HepG2 (cell line): Measurements from ENCODE around the gene SPTBN2. TPM values are rescaled to one million over a fixed set of nuclear protein-coding genes. Genes with fewer than 3 reads are reported as not detected.

ENCODE experiments used
- ARHGAP35 ChIP-seq: sonication (generic); formaldehyde crosslinking; IDR thresholded peaks from 2 replicates; pipeline ENCODE4 v1.9.0; 2022; ENCODE audit warnings: mild to moderate bottlenecking, inconsistent platforms, moderate library complexity, missing genetic modification reagents, borderline replicate concordance
- BORCS8-MEF2B ChIP-seq: sonication (generic); formaldehyde crosslinking; IDR thresholded peaks from 2 replicates; pipeline ENCODE4 v1.8.0; 2022; ENCODE audit warnings: mild to moderate bottlenecking, missing genetic modification reagents
- CCDC6 ChIP-seq: sonication (generic); formaldehyde crosslinking; IDR thresholded peaks from 2 replicates; pipeline ENCODE4 v1.8.1; 2022; ENCODE audit warnings: mild to moderate bottlenecking, missing genetic modification reagents, moderate library complexity
- IRF2 ChIP-seq: IDR thresholded peaks from 2 replicates; pipeline ENCODE4 v1.6.1; 2018; ENCODE audit warnings: missing genetic modification reagents, missing compliant biosample characterization
- KAT2B ChIP-seq: fragments of 150-350 bp; IDR thresholded peaks from 2 replicates; pipeline ENCODE4 v1.6.1; 2014; ENCODE audit warnings: low read depth, low read length, borderline replicate concordance
- KDM5B ChIP-seq: sonication (generic); formaldehyde crosslinking; IDR thresholded peaks from 2 replicates; pipeline ENCODE4 v1.4.0; 2020; ENCODE audit warnings: missing genetic modification reagents, mild to moderate bottlenecking, borderline replicate concordance
- MTF1 ChIP-seq: sonication (generic); formaldehyde crosslinking; IDR thresholded peaks from 2 replicates; pipeline ENCODE4 v1.5.0; 2020; ENCODE audit warnings: missing genetic modification reagents
- NFYC ChIP-seq: IDR thresholded peaks from 2 replicates; pipeline ENCODE4 v1.6.1; 2016; ENCODE audit warnings: missing genetic modification reagents, missing compliant biosample characterization
- PBX3 ChIP-seq: sonication (generic); formaldehyde crosslinking; IDR thresholded peaks from 2 replicates; pipeline ENCODE4 v1.8.1; 2023; ENCODE audit warnings: missing genetic modification reagents, inconsistent platforms, borderline replicate concordance
- TCF7L2 ChIP-seq: IDR thresholded peaks from 2 replicates; pipeline ENCODE4 v1.6.1; 2011; ENCODE audit warnings: mild to moderate bottlenecking, low read depth, low read length, moderate library complexity
- TRIM22 ChIP-seq: fragments of 450-650 bp; IDR thresholded peaks from 2 replicates; pipeline ENCODE4 v1.6.1; 2017
- ZBTB33 ChIP-seq: sonication (generic); formaldehyde crosslinking; IDR thresholded peaks from 2 replicates; pipeline ENCODE4 v1.4.0; 2020; ENCODE audit warnings: missing genetic modification reagents
- ZBTB4 ChIP-seq: sonication (generic); formaldehyde crosslinking; IDR thresholded peaks from 2 replicates; pipeline ENCODE4 v1.4.0; 2020; ENCODE audit warnings: missing genetic modification reagents, mild to moderate bottlenecking, borderline replicate concordance
- ZMYM2 ChIP-seq: sonication (generic); formaldehyde crosslinking; IDR thresholded peaks from 2 replicates; pipeline ENCODE4 v1.8.0; 2022; ENCODE audit warnings: mild to moderate bottlenecking, missing genetic modification reagents
- ZNF225 ChIP-seq: sonication (generic); formaldehyde crosslinking; IDR thresholded peaks from 2 replicates; pipeline ENCODE4 v1.4.0; 2020; ENCODE audit warnings: mild to moderate bottlenecking, missing genetic modification reagents
- ZNF431 ChIP-seq: sonication (generic); formaldehyde crosslinking; IDR thresholded peaks from 2 replicates; pipeline ENCODE4 v1.9.0; 2022; ENCODE audit warnings: missing genetic modification reagents, low read depth, mild to moderate bottlenecking, borderline replicate concordance
- ZNF577 ChIP-seq: sonication (generic); formaldehyde crosslinking; IDR thresholded peaks from 2 replicates; pipeline ENCODE4 v1.4.0; 2020; ENCODE audit warnings: mild to moderate bottlenecking, low read depth, missing genetic modification reagents, borderline replicate concordance
- ZNF614 ChIP-seq: IDR thresholded peaks from 2 replicates; pipeline ENCODE4 v1.6.1; 2018; ENCODE audit warnings: missing biosample characterization, missing genetic modification reagents, inconsistent platforms, borderline replicate concordance
- ZNF639 ChIP-seq: conservative IDR thresholded peaks from 2 replicates; pipeline ENCODE4 v1.6.1; 2018; ENCODE audit warnings: missing genetic modification reagents
- ZNF720 ChIP-seq: sonication (generic); formaldehyde crosslinking; IDR thresholded peaks from 2 replicates; pipeline ENCODE4 v1.4.0; 2020; ENCODE audit warnings: missing genetic modification reagents
- ZSCAN25 ChIP-seq: sonication (generic); formaldehyde crosslinking; IDR thresholded peaks from 2 replicates; pipeline ENCODE4 v1.8.0; 2022; ENCODE audit warnings: mild to moderate bottlenecking, missing genetic modification reagents
- ZSCAN29 ChIP-seq: sonication (generic); formaldehyde crosslinking; conservative IDR thresholded peaks from 2 replicates; pipeline ENCODE4 v1.4.0; 2020; ENCODE audit warnings: mild to moderate bottlenecking, missing genetic modification reagents
- polyA plus RNA-seq, 8 experiments: library from polyadenylated mRNA; depleted of rRNA in 3 of 8; stranded (reverse) in 7 of 8; unstranded in 1 of 8; fragments of >200 nt; fragmentation: Illumina TruSeq in 4 of 8; extraction: Trizol in 4 of 8; gene quantifications; 2 replicates each; pipeline versions ENCODE4 v1.2.1 to v1.2.3, GENCODE V29; 2011 to 2016; ENCODE audit warnings: low read depth in 4 of 8, missing spikeins in 1 of 8, mixed read lengths in 1 of 8; ENCODE audit not compliant: insufficient read depth in 1 of 8
- total RNA-seq, 5 experiments: library from RNA; depleted of rRNA; stranded (reverse); fragments of >200 nt; fragmentation: Illumina TruSeq; extraction: Trizol; gene quantifications; 2 replicates each; pipeline ENCODE4 v1.2.3, GENCODE V29; 2016; ENCODE audit warnings: low read depth in 1 of 5

The SPTBN2 gene
- total and polyA plus RNA-seq, 2 of the 13 experiments (the other 11 are each of a cell fraction or from before 2014, with no cell fraction given), result 0.65 to 4.0 TPM

- TF ChIP-seq ZBTB4 (CRISPR knock-in tag) (no peak), TCF7L2 (no peak), MTF1 (CRISPR knock-in tag) (no peak), ZNF720 (no peak), ZSCAN25 (CRISPR knock-in tag) (peak; percentile 38; the same call in 1 of the 2 replicates), BORCS8-MEF2B (CRISPR knock-in tag) (0 out of 2 replicates have a peak, but pooled peaks have one; percentile 28), ZNF225 (CRISPR knock-in tag) (no peak), ZMYM2 (CRISPR knock-in tag) (no peak), KAT2B (no peak), TRIM22 (no peak), ZNF639 (no peak), ZNF577 (no peak), ZSCAN29 (CRISPR knock-in tag) (0 out of 2 replicates have a peak, but pooled peaks have one; percentile 69), NFYC (CRISPR knock-in tag) (0 out of 2 replicates have a peak, but pooled peaks have one; percentile 19), IRF2 (CRISPR knock-in tag) (peak; percentile 81), CCDC6 (CRISPR knock-in tag) (no peak), ZNF614 (CRISPR knock-in tag) (peak; percentile 59; the same call in 1 of the 2 replicates), PBX3 (no peak), KDM5B (CRISPR knock-in tag) (0 out of 2 replicates have a peak, but pooled peaks have one; percentile 37), ZNF431 (no peak), ZBTB33 (CRISPR knock-in tag) (peak; percentile 65), ARHGAP35 (CRISPR knock-in tag) (no peak)
These were observed 34.2 kb downstream of the SPTBN2 start (continued) for GRCh38 chr11:66694732-66695207.
